OCI-LY7 (cell line): ENCODE measurements around the gene RAMAC. TPM values are rescaled to one million over a fixed set of nuclear protein-coding genes. Genes with fewer than 3 reads are reported as not detected.

Experiments used
- BruUV-seq: library from RNA; stranded (reverse); fragments of 400-500 nt; replicated peaks from 2 replicates; lab custom pipeline; 2021; lab: Mats Ljungman, UMichigan
- CTCF ChIA-PET: fragments of 300-600 bp; sonication (Branson Sonifier 250); formaldehyde crosslinking; loops from one replicate; lab custom pipeline; 2022; ENCODE audit warnings: antibody characterized with exemption; ENCODE audit not compliant: unreplicated experiment; lab: Charles Lee
- POLR2A ChIA-PET: fragments of 300-600 bp; sonication (Branson Sonifier 250); formaldehyde crosslinking; loops from one replicate; lab custom pipeline; 2022; ENCODE audit warnings: antibody characterized with exemption; lab: Charles Lee
- DNase-seq: peaks from one replicate; pipeline ENCODE4 v3.0.0-alpha.2; 2015; ENCODE audit warnings: low spot score
- H2AFZ ChIP-seq: fragments of 200-600 bp; sonication (generic), shearing (Covaris generic); 2 replicates; pipeline ENCODE4 v1.6.1; 2014; ENCODE audit warnings: mild to moderate bottlenecking, antibody characterized with exemption, low read length, moderate library complexity
- H3K27ac ChIP-seq: fragments of 200-600 bp; sonication (generic); 2 replicates; pipeline ENCODE4 v1.5.1; 2014; ENCODE audit warnings: mixed run types, low read depth, mild to moderate bottlenecking, moderate library complexity, low read length, inconsistent platforms; ENCODE audit not compliant: poor library complexity, severe bottlenecking
- H3K36me3 ChIP-seq: fragments of 200-600 bp; sonication (generic); 2 replicates; pipeline ENCODE4 v1.6.1; 2014; ENCODE audit warnings: mild to moderate bottlenecking, antibody characterized with exemption, low read length, moderate library complexity, mixed read lengths; ENCODE audit not compliant: insufficient read depth
- H3K4me1 ChIP-seq: fragments of 200-600 bp; sonication (generic); 2 replicates; pipeline ENCODE4 v1.5.1; 2014; ENCODE audit warnings: mild to moderate bottlenecking, low read length; ENCODE audit not compliant: insufficient read depth, poor library complexity, severe bottlenecking
- H3K4me2 ChIP-seq: fragments of 200-600 bp; sonication (generic); 2 replicates; pipeline ENCODE4 v1.6.1; 2014; ENCODE audit warnings: mild to moderate bottlenecking, low read length
- H3K4me3 ChIP-seq: fragments of 200-600 bp; sonication (generic); 2 replicates; pipeline ENCODE4 v1.5.1; 2014; ENCODE audit warnings: mild to moderate bottlenecking, low read depth, low read length; ENCODE audit not compliant: poor library complexity, severe bottlenecking
- H3K79me2 ChIP-seq: fragments of 200-600 bp; sonication (generic); 2 replicates; pipeline ENCODE4 v1.6.1; 2016; ENCODE audit warnings: low read depth, mild to moderate bottlenecking, low read length, moderate library complexity, mixed read lengths; ENCODE audit not compliant: insufficient read depth
- H3K9me2 ChIP-seq: fragments of 200-600 bp; sonication (generic); 2 replicates; pipeline ENCODE4 v1.6.1; 2016; ENCODE audit warnings: mild to moderate bottlenecking, low read length, mixed read lengths; ENCODE audit not compliant: insufficient read depth
- H3K9me3 ChIP-seq: fragments of 200-600 bp; sonication (generic); 2 replicates; pipeline ENCODE4 v1.6.1; 2014; ENCODE audit warnings: mild to moderate bottlenecking, mixed run types, low read length, mixed read lengths
- H4K20me1 ChIP-seq: fragments of 200-600 bp; sonication (generic); 2 replicates; pipeline ENCODE4 v1.6.1; 2014; ENCODE audit warnings: mild to moderate bottlenecking, antibody characterized with exemption, low read length, moderate library complexity, mixed read lengths; ENCODE audit not compliant: insufficient read depth
- CTCF ChIP-seq: fragments of 200-600 bp; sonication (generic); conservative IDR thresholded peaks from 2 replicates; pipeline ENCODE4 v1.5.1; 2014; ENCODE audit warnings: mild to moderate bottlenecking, antibody characterized with exemption, low read length, moderate library complexity, mixed read lengths
- EZH2phosphoT487 ChIP-seq: fragments of 200-600 bp; sonication (generic); IDR thresholded peaks from 2 replicates; pipeline ENCODE4 v1.6.1; 2018; ENCODE audit warnings: low read depth, borderline replicate concordance, mild to moderate bottlenecking, mixed run types, antibody characterized with exemption, low read length, moderate library complexity, mixed read lengths
- intact Hi-C: fragments of 100-400 bp; cut with micrococcal nuclease; formaldehyde crosslinking; loops from one replicate; pipeline ENCODE4 v1.10.0; 2022; ENCODE audit not compliant: unreplicated experiment
- total RNA-seq, 2 experiments: library from RNA; depleted of rRNA in 1 of 2; stranded (reverse); fragments of >200 nt in 1 of 2; shearing (Covaris generic) in 1 of 2; gene quantifications; 2 replicates each; pipeline ENCODE4 v1.2.3, GENCODE V29; 2014 to 2022

Gene RAMAC
- total RNA-seq, 2 experiments from 2014 or later, result 24.0 to 28.1 TPM

- Histone ChIP-seq H3K27ac (peak within 1 kb of the TSS; percentile 74), H3K79me2 (peaks cover 12% of the 10 kb centered on the region), H3K9me2 (no peaks in the 10 kb centered on the region), H3K4me1 (peaks cover 23% of the 10 kb centered on the region), H3K9me3 (no peaks in the 10 kb centered on the region), H4K20me1 (peaks cover 8% of the 10 kb centered on the region; the same call in 1 of the 2 replicates), H3K36me3 (peaks cover 49% of the 10 kb centered on the region), H2AFZ (peak within 1 kb of the TSS; percentile 91), H3K4me3 (peak within 1 kb of the TSS; percentile 93), H3K4me2 (peak within 1 kb of the TSS; percentile 92)
- BruUV-seq, result TSS peak; percentile 78
- ChIA-PET CTCF (interaction anchor here (1.0 to 1.9 kb wide), 3 partner anchors 15 to 197 kb away, joined by 3 to 6 read pairs (median 3); partner anchors contain the start of gene BTBD1), POLR2A (interaction anchor here (0.5 to 2.4 kb wide), 7 partner anchors 10 to 1887 kb away, joined by 3 to 6 read pairs (median 4); no protein-coding TSS in a partner anchor)
- peak; percentile 96 for DNase-seq
- intact Hi-C loops, result loop anchor here (1.0 kb wide), 3 partner anchors 56 to 197 kb away; partner anchors contain the start of gene BTBD1
- TF ChIP-seq CTCF (peak; percentile 77), EZH2phosphoT487 (no peak)
These were observed 25.5 kb downstream of the RAMAC start, which contains the start of gene C15orf40 for GRCh38 chr15:83011271-83012075. Gene C15orf40 (minus strand): TSS chr15:83011639. CDS start chr15:83011607, 32 bp downstream.

- Histone ChIP-seq H3K4me3 (peak overlapping the region; percentile 93), H3K79me2 (peaks cover 12% of the 10 kb centered on the region), H3K4me1 (peaks cover 23% of the 10 kb centered on the region), H3K27ac (peak overlapping the region; percentile 74), H3K4me2 (peak overlapping the region; percentile 77), H2AFZ (peak overlapping the region; percentile 91; the same call in 1 of the 2 replicates), H3K9me3 (no peaks in the 10 kb centered on the region), H3K9me2 (no peaks in the 10 kb centered on the region), H3K36me3 (peaks cover 49% of the 10 kb centered on the region), H4K20me1 (peaks cover 8% of the 10 kb centered on the region; the same call in 1 of the 2 replicates)
- POLR2A ChIA-PET, result interaction anchor here (0.5 to 2.4 kb wide), 7 partner anchors 10 to 1887 kb away, joined by 3 to 6 read pairs (median 4); no protein-coding TSS in a partner anchor
- CTCF ChIA-PET, result interaction anchor here (1.3 to 1.9 kb wide), 2 partner anchors 55 to 197 kb away, joined by 3 to 6 read pairs; partner anchors contain the start of gene BTBD1
- BruUV-seq, result no TSS peak
- intact Hi-C loops, result no loop called here
- no peak for DNase-seq
- TF ChIP-seq EZH2phosphoT487 (no peak), CTCF (no peak)
These were observed 26.0 kb downstream of the RAMAC start for GRCh38 chr15:83012076-83012426.
